ENCODE data around the gene AKT3. TPM values are rescaled to one million over a fixed set of nuclear protein-coding genes. Genes with fewer than 3 reads are reported as not detected.

The AKT3 gene
- total and polyA plus RNA-seq, 2 of the 8 experiments (the other 6 are each of a cell fraction or from before 2014, with no cell fraction given) = 6.0 to 36.4 TPM

GRCh38 chr1:243526180-243526579 lies 323.9 kb downstream of the AKT3 start:
- DNase-seq (ENCODE audit: low read depth in 1 of 2, low spot score in 2 of 2) (no peak), FAIRE-seq (no peak)
- no peaks in the 10 kb centered on the region for H3K79me1 ChIP-seq (ENCODE audit: low read depth, low read length)
- no peak overlapping the region for H2AFZ ChIP-seq (ENCODE audit: low read length)
- 96% methylated on average over 7 of the region's 7 CpGs; no CpG with 5 or more reads in 1 of the 2 experiments for WGBS, 2 experiments (ENCODE audit: extremely low coverage in 1 of 2, insufficient coverage in 1 of 2, insufficient read length in 1 of 2, insufficient replicate concordance in 2 of 2, low coverage in 1 of 2, low lambda C conversion rate in 2 of 2, missing lambda C conversion rate in 1 of 2)
- ChIA-PET CTCF (ENCODE audit: partially characterized antibody) (interaction anchor here (0.9 kb wide), 1 partner anchor 35 kb away, joined by 3 read pairs; no protein-coding TSS in a partner anchor), POLR2A (ENCODE audit: partially characterized antibody) (no interaction called here)
- no peak overlapping the region for H2BK20ac ChIP-seq (ENCODE audit: low read length)
- no peak overlapping the region for H3K4me3 ChIP-seq (ENCODE audit: extremely low read depth in 1 of 4, insufficient read depth in 2 of 4, low read depth in 3 of 4, low read length in 4 of 4)
- H3K79me2 ChIP-seq (ENCODE audit: control insufficient read depth in 1 of 2, insufficient read depth in 2 of 2, low read length in 2 of 2) = no peaks in the 10 kb centered on the region
- no peak overlapping the region for H3K4ac ChIP-seq (replicated peaks; ENCODE audit: insufficient read length, low read depth, low read length)
- H2BK15ac ChIP-seq (ENCODE audit: low read length) = no peak overlapping the region
- no peak overlapping the region for H3K14ac ChIP-seq (ENCODE audit: insufficient read length)
- no peak overlapping the region for H3K18ac ChIP-seq (ENCODE audit: extremely low read depth, low read length)
- no peak overlapping the region for H4K91ac ChIP-seq (replicated peaks; ENCODE audit: insufficient read length, low read length)
- H4K20me1 ChIP-seq (replicated peaks in 1 of 2; ENCODE audit: control insufficient read depth in 1 of 2, insufficient read depth in 2 of 2, low read length in 2 of 2) = no peaks in the 10 kb centered on the region
- H3K56ac ChIP-seq (replicated peaks; ENCODE audit: insufficient read length, low read depth, low read length) = no peak overlapping the region
- H2BK5ac ChIP-seq (ENCODE audit: low read depth, low read length) = 0 out of 2 replicates have a peak overlapping the region, but pooled peaks have one; percentile 0
- H3K36me3 ChIP-seq (ENCODE audit: control insufficient read depth in 2 of 4, insufficient read depth in 4 of 4, low read length in 3 of 4) = no peaks in the 10 kb centered on the region
- no peak overlapping the region for H3K9ac ChIP-seq (replicated peaks in 1 of 4; ENCODE audit: extremely low read depth in 1 of 4, low read depth in 3 of 4, low read length in 3 of 4)
- no peak overlapping the region for H3K27ac ChIP-seq (ENCODE audit: low read depth, low read length)
- no peak overlapping the region for H2AK5ac ChIP-seq (ENCODE audit: low read depth, low read length)
- H3K27me3 ChIP-seq (replicated peaks in 1 of 4; ENCODE audit: control insufficient read depth in 3 of 4, extremely low read depth in 1 of 4, insufficient read depth in 3 of 4, low read length in 3 of 4) = no peaks in the 10 kb centered on the region
- H3K23me2 ChIP-seq (ENCODE audit: low read depth, low read length) = no peaks in the 10 kb centered on the region
- H4K5ac ChIP-seq (ENCODE audit: insufficient read length, low read depth, low read length) = no peak overlapping the region
- no peak overlapping the region for H3K4me2 ChIP-seq (ENCODE audit: insufficient read depth in 1 of 2, low read depth in 2 of 2, low read length in 2 of 2)
- no peaks in the 10 kb centered on the region for H3K4me1 ChIP-seq (replicated peaks in 1 of 4; ENCODE audit: control insufficient read depth in 3 of 4, insufficient read depth in 4 of 4, low read length in 3 of 4)
- H2BK120ac ChIP-seq (replicated peaks; ENCODE audit: low read depth, low read length) = no peak overlapping the region
- H3K23ac ChIP-seq (ENCODE audit: insufficient read length) = no peak overlapping the region
- peak overlapping the region; percentile 4; the same call in 1 of the 2 replicates for H2BK12ac ChIP-seq (ENCODE audit: low read depth, low read length)
- H3K9me3 ChIP-seq (ENCODE audit: insufficient read depth in 2 of 2, low read depth in 1 of 2, low read length in 1 of 2) = 0 out of 4 replicates have a peak, but pooled peaks cover 0 to 4% of the 10 kb centered on the region in 2 experiments
- H4K8ac ChIP-seq (ENCODE audit: extremely low read depth, insufficient read depth, low read length) = no peak overlapping the region
- TF ChIP-seq EZH2 (IDR thresholded peaks at IDR 0.05; ENCODE audit: low read depth, low read length, severe bottlenecking) = no peak
- no peak for TF ChIP-seq HDAC6 (IDR thresholded peaks at IDR 0.05; ENCODE audit: low read depth, low read length)
- no peak for TF ChIP-seq RNF2 (IDR thresholded peaks at IDR 0.05; ENCODE audit: borderline replicate concordance, low read depth, low read length, missing control alignments, poor library complexity, severe bottlenecking)
- TF ChIP-seq POU5F1 (IDR thresholded peaks at IDR 0.05; ENCODE audit: low read depth, low read length) = no peak
- no peak for TF ChIP-seq CTBP2 (IDR thresholded peaks at IDR 0.05; ENCODE audit: borderline replicate concordance, insufficient read depth, insufficient read length, low read length)
- TF ChIP-seq SP2 (IDR thresholded peaks at IDR 0.05; ENCODE audit: low read length) = no peak
- TF ChIP-seq SIRT6 (IDR thresholded peaks at IDR 0.05; ENCODE audit: low read length) = no peak
- TF ChIP-seq YY1 (IDR thresholded peaks at IDR 0.05; ENCODE audit: low read depth, low read length) = no peak
- no peak for TF ChIP-seq SP4 (IDR thresholded peaks at IDR 0.05; ENCODE audit: low read length)
- TF ChIP-seq ATF3 (IDR thresholded peaks at IDR 0.05; ENCODE audit: insufficient read depth, low read depth, low read length) = no peak
- no peak for TF ChIP-seq BACH1 (IDR thresholded peaks at IDR 0.05; ENCODE audit: low read length)
- no peak for TF ChIP-seq EP300 (IDR thresholded peaks at IDR 0.05; ENCODE audit: borderline replicate concordance in 1 of 2, low read depth in 2 of 2, low read length in 2 of 2)
- TF ChIP-seq TEAD4 (IDR thresholded peaks at IDR 0.05; ENCODE audit: low read depth, low read length) = no peak
- TF ChIP-seq MAX (IDR thresholded peaks at IDR 0.05) = no peak

Data from H1 (cell line).